Neuronal stem cell (in vitro differentiated cells): ENCODE measurements around the gene DTX3.
"Not testable (repeated sequence)": the region's sequence is repeated elsewhere in the genome, so short reads cannot be mapped to it uniquely, and the experiment has no call there.

Source experiments
- DNase-seq: peaks from one replicate; pipeline ENCODE4 v3.0.0-alpha.2; 2013; ENCODE audit warnings: low spot score
- H2AFZ ChIP-seq: one replicate; pipeline ENCODE4 v1.6.1; 2013; ENCODE audit warnings: mild to moderate bottlenecking, low read length, inconsistent platforms
- H2AK5ac ChIP-seq: 2 replicates; pipeline ENCODE4 v1.6.1; 2013; ENCODE audit warnings: low read depth, mild to moderate bottlenecking, inconsistent platforms, low read length, moderate library complexity, mixed read lengths
- H2BK120ac ChIP-seq: 2 replicates; pipeline ENCODE4 v1.6.1; 2013; ENCODE audit warnings: low read depth, mild to moderate bottlenecking, inconsistent platforms, low read length, moderate library complexity, mixed read lengths
- H2BK12ac ChIP-seq: one replicate; pipeline ENCODE4 v1.6.1; 2013; ENCODE audit warnings: low read length, inconsistent platforms
- H2BK15ac ChIP-seq: 2 replicates; pipeline ENCODE4 v1.6.1; 2013; ENCODE audit warnings: mild to moderate bottlenecking, low read length, inconsistent platforms, mixed read lengths
- H2BK5ac ChIP-seq: one replicate; pipeline ENCODE4 v1.6.1; 2013; ENCODE audit warnings: inconsistent platforms, mild to moderate bottlenecking, low read length, moderate library complexity
- H3K14ac ChIP-seq: one replicate; pipeline ENCODE4 v1.6.1; 2013; ENCODE audit warnings: low read length, inconsistent platforms
- H3K18ac ChIP-seq: 2 replicates; pipeline ENCODE4 v1.6.1; 2013; ENCODE audit warnings: low read length, inconsistent platforms
- H3K23ac ChIP-seq: 2 replicates; pipeline ENCODE4 v1.6.1; 2013; ENCODE audit warnings: low read depth, mild to moderate bottlenecking, mixed read lengths, low read length, inconsistent platforms; ENCODE audit not compliant: poor library complexity
- H3K27ac ChIP-seq: replicated peaks from 3 replicates; pipeline ENCODE4 v1.5.1; 2013; ENCODE audit warnings: low read length, inconsistent platforms
- H3K27me3 ChIP-seq, 3 experiments: 2 replicates each; pipeline ENCODE4 v1.6.1; 2013; ENCODE audit warnings: low read length in 3 of 3, mild to moderate bottlenecking in 2 of 3, inconsistent platforms in 1 of 3, low read depth in 1 of 3, mixed read lengths in 1 of 3, moderate library complexity in 1 of 3; ENCODE audit not compliant: control insufficient read depth in 3 of 3, insufficient read depth in 3 of 3
- H3K36me3 ChIP-seq, 2 donors: replicated peaks in 1 of 2; 2 replicates each; pipeline ENCODE4 v1.6.1; 2013; ENCODE audit warnings: low read length in 2 of 2; ENCODE audit not compliant: control insufficient read depth in 2 of 2, insufficient read depth in 2 of 2
- H3K4ac ChIP-seq: 2 replicates; pipeline ENCODE4 v1.6.1; 2013; ENCODE audit warnings: inconsistent platforms, mild to moderate bottlenecking, low read length, moderate library complexity
- H3K4me1 ChIP-seq, 2 donors: 1 replicate in 1 of 2; 2 replicates in 1 of 2; pipeline ENCODE4 v1.6.1; 2013; ENCODE audit warnings: low read length in 2 of 2, low read depth in 1 of 2; ENCODE audit not compliant: control insufficient read depth in 2 of 2, insufficient read depth in 1 of 2
- H3K4me2 ChIP-seq: one replicate; pipeline ENCODE4 v1.6.1; 2013; ENCODE audit warnings: mild to moderate bottlenecking, low read length, inconsistent platforms; ENCODE audit not compliant: insufficient read depth, poor library complexity, severe bottlenecking
- H3K4me3 ChIP-seq, 2 donors: 2 replicates each; pipeline ENCODE4 v1.5.1; 2013; ENCODE audit warnings: low read length in 2 of 2, mild to moderate bottlenecking in 2 of 2, inconsistent platforms in 1 of 2, moderate library complexity in 1 of 2
- H3K79me1 ChIP-seq: one replicate; pipeline ENCODE4 v1.6.1; 2013; ENCODE audit warnings: low read depth, mild to moderate bottlenecking, inconsistent platforms, low read length, moderate library complexity
- H3K9ac ChIP-seq: one replicate; pipeline ENCODE4 v1.6.1; 2013; ENCODE audit warnings: mild to moderate bottlenecking, low read depth, low read length, inconsistent platforms; ENCODE audit not compliant: poor library complexity
- H3K9me3 ChIP-seq, 2 donors: replicated peaks in 1 of 2; 2 replicates each; pipeline versions ENCODE3 to v1.6.1; 2013; ENCODE audit warnings: low read length in 2 of 2, mild to moderate bottlenecking in 2 of 2, inconsistent platforms in 1 of 2, low read depth in 1 of 2, mixed read lengths in 1 of 2, moderate library complexity in 1 of 2; ENCODE audit not compliant: control insufficient read depth in 2 of 2, insufficient read depth in 1 of 2
- H4K8ac ChIP-seq: one replicate; pipeline ENCODE4 v1.6.1; 2013; ENCODE audit warnings: low read depth, mild to moderate bottlenecking, inconsistent platforms, low read length, moderate library complexity
- H4K91ac ChIP-seq: one replicate; pipeline ENCODE4 v1.6.1; 2013; ENCODE audit warnings: low read length, low read depth, mild to moderate bottlenecking, inconsistent platforms; ENCODE audit not compliant: poor library complexity
- WGBS, 2 donors: extraction: QIAGEN DNeasy Blood & Tissue Kit; methylation state at CpG; one replicate each; pipeline ENCODE4 v1.1.7; 2013; ENCODE audit warnings: missing lambda C conversion rate in 2 of 2, mixed read lengths in 1 of 2; ENCODE audit not compliant: insufficient read length in 2 of 2, insufficient replicate concordance in 1 of 2; ENCODE audit errors: extremely low coverage in 2 of 2; 5-methylcytosine and 5-hydroxymethylcytosine counted together

DTX3 gene

DNA sequence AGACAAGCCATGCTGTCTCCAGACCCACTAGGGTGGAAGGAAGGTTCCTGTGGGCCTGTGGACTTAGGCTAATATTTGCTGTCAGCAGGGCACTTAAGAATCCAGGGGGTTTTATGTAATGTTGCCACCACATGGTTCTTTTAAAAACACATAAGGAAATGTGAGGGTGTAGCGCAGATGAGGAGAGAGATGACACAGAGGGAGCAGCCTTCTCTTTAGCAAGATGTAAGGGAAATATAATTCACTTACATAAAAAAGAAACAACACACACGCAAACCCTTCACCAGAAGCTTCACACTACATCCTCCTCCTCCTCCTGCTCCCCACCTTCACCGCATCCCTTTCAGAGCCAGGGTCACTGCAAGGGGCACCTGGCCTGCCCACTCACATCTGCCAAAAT is 18.5 kb upstream of the DTX3 start:
- Histone ChIP-seq H4K8ac (no peak overlapping the region), H2BK120ac (no peak overlapping the region), H3K4me1 (peaks cover 0 to 2% of the 10 kb centered on the region in 2 donors), H3K9me3 (no peaks in the 10 kb centered on the region), H3K18ac (no peak overlapping the region), H3K4me3 (no peak overlapping the region), H2AFZ (no peak overlapping the region), H3K9ac (no peak overlapping the region), H2AK5ac (no peak overlapping the region), H4K91ac (no peak overlapping the region), H2BK5ac (no peak overlapping the region), H3K27ac (no peak overlapping the region), H3K79me1 (no peaks in the 10 kb centered on the region), H3K14ac (no peak overlapping the region), H3K4me2 (no peak overlapping the region), H2BK15ac (no peak overlapping the region), H3K23ac (no peak overlapping the region), H3K36me3 (peaks cover 4 to 9% of the 10 kb centered on the region in 2 donors), H2BK12ac (no peak overlapping the region), H3K27me3 (no peaks in the 10 kb centered on the region), H3K4ac (no peak overlapping the region)
- DNase-seq: no peak
- no CpG with 5 or more reads among the region's 3 CpGs for WGBS, 2 donors

DNA sequence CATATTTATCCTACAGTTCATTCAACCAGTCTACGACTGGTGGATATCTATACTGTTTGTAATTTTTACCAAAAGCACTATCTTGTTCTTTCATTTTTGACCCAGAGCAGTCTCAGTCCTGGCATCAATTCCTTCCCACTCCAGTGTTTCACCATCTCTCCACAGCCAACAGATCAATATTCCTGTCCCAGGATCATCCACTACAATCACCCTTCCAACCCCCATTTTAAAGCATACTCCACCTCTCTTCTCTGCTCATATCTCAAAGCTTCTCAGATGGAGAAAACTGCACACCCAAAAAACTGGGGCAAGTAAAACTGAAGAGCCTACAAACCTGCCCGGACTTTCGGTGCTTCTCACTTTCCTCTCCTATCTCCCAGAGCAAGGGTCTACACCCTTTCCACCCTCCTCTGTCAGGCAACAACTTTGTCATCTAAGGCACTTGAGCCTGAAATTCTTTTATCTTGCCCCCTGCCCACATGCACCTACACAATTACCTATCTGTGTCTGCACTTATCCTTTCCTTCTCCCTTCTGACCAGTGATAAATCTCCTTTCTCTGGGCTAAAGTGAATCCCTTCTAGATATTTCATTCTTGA is 17.7 kb upstream of the DTX3 start:
- no peak overlapping the region for H2BK120ac ChIP-seq
- H3K4me2 ChIP-seq: no peak overlapping the region
- no peaks in the 10 kb centered on the region for H3K27me3 ChIP-seq
- H3K18ac ChIP-seq: no peak overlapping the region
- no peak overlapping the region for H3K23ac ChIP-seq
- peaks cover 4% of the 10 kb centered on the region in 2 donors for H3K4me1 ChIP-seq
- H4K91ac ChIP-seq: no peak overlapping the region
- no peak overlapping the region for H4K8ac ChIP-seq
- H2AK5ac ChIP-seq: no peak overlapping the region
- H3K14ac ChIP-seq: no peak overlapping the region
- H3K9ac ChIP-seq: no peak overlapping the region
- H2BK15ac ChIP-seq: no peak overlapping the region
- no peaks in the 10 kb centered on the region for H3K79me1 ChIP-seq
- no peak overlapping the region for H3K27ac ChIP-seq
- H2AFZ ChIP-seq: no peak overlapping the region
- no peak for DNase-seq
- no CpG with 5 or more reads among the region's 3 CpGs for WGBS, 2 donors
- no peak overlapping the region for H2BK12ac ChIP-seq
- no peak overlapping the region for H2BK5ac ChIP-seq
- no peak overlapping the region for H3K4me3 ChIP-seq
- peaks cover 0 to 2% of the 10 kb centered on the region in 2 donors for H3K36me3 ChIP-seq
- H3K4ac ChIP-seq: no peak overlapping the region
- no peaks in the 10 kb centered on the region for H3K9me3 ChIP-seq

DNA sequence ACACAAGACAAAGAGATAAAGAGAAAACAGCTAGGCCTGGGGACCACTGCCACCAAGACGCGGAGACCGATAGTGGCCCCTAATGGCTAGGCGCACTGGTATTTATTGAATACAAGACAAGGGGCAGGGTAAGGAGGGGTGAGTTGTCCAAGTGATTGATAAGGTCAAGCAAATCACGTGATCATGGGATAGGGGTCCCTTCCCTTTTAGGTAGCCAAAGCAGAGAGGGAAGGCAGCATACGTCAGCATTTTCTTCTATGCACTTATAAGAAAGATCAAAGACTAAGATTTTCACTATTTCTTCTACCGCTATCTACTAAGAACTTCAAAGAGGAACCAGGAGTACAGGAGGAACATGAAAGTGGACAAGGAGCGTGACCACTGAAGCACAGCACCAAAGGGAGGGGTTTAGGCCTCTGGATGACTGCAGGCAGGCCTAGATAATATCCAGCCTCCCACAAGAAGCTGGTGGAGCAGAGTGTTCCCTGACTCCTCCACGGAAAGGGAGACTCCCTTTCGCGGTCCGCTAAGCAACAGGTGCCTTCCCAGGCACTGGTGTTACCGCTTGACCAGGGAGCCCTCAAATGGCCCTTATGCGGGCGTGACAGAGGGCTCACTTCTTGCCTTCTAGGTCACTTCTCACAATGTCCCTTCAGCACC is 15.5 kb upstream of the DTX3 start:
- H3K14ac ChIP-seq, H3K4me1 ChIP-seq, H3K27ac ChIP-seq, H2BK15ac ChIP-seq, H3K27me3 ChIP-seq, H3K9ac ChIP-seq, H2BK12ac ChIP-seq, H3K23ac ChIP-seq, H2BK5ac ChIP-seq, H3K4me2 ChIP-seq, H2BK120ac ChIP-seq, H3K36me3 ChIP-seq, H3K9me3 ChIP-seq, H4K8ac ChIP-seq, H3K79me1 ChIP-seq, H2AFZ ChIP-seq, H4K91ac ChIP-seq, H3K18ac ChIP-seq, H3K4me3 ChIP-seq, H3K4ac ChIP-seq, DNase-seq, H2AK5ac ChIP-seq: not testable (repeated sequence)
- no CpG with 5 or more reads among the region's 15 CpGs for WGBS, 2 donors

- no peak overlapping the region for H3K4ac ChIP-seq
- H3K9ac ChIP-seq: no peak overlapping the region
- no peak overlapping the region for H2BK120ac ChIP-seq
- H3K23ac ChIP-seq: no peak overlapping the region
- H3K9me3 ChIP-seq: no peaks in the 10 kb centered on the region
- no peak overlapping the region for H2BK15ac ChIP-seq
- whole genome bisulfite sequencing, 2 donors: no CpG with 5 or more reads among the region's 2 CpGs
- H3K4me3 ChIP-seq: peak overlapping the region; percentile 77 to 93
- DNase-seq: no peak
- no peak overlapping the region for H2BK5ac ChIP-seq
- H3K4me2 ChIP-seq: peak overlapping the region; percentile 85
- no peak overlapping the region for H2AK5ac ChIP-seq
- no peak overlapping the region for H3K27ac ChIP-seq
- H2BK12ac ChIP-seq: no peak overlapping the region
- no peak overlapping the region for H4K91ac ChIP-seq
- peaks cover 5 to 6% of the 10 kb centered on the region in 2 donors for H3K4me1 ChIP-seq
- no peak overlapping the region for H4K8ac ChIP-seq
- H3K27me3 ChIP-seq: no peaks in the 10 kb centered on the region
- H3K14ac ChIP-seq: no peak overlapping the region
- peak overlapping the region; percentile 97 for H2AFZ ChIP-seq
- H3K36me3 ChIP-seq: peaks cover 0 to 6% of the 10 kb centered on the region in 2 donors
- no peak overlapping the region for H3K18ac ChIP-seq
- no peaks in the 10 kb centered on the region for H3K79me1 ChIP-seq
Measured at GRCh38 chr12:57590479-57590863, 14.2 kb upstream of the DTX3 start.
